ENCODE measurements around the gene TUBB4A. TPM values are rescaled to one million over a fixed set of nuclear protein-coding genes. Genes with fewer than 3 reads are reported as not detected.

The TUBB4A gene
- total RNA-seq, 1 experiment from 2014 or later: 18.5 TPM

GRCh38 chr19:6516018-6516658 is 14.0 kb upstream of the TUBB4A start:
- no peaks in the 10 kb centered on the region for H3K36me3 Mint-ChIP-seq
- H3K4me1 Mint-ChIP-seq: peaks cover 12% of the 10 kb centered on the region
- peak; percentile 88 for ATAC-seq
- peak overlapping the region; percentile 91 for H3K4me3 Mint-ChIP-seq
- no peaks in the 10 kb centered on the region for H3K9me3 Mint-ChIP-seq
- TF ChIP-seq JAZF1 (CRISPR knock-in tag; IDR thresholded peaks at IDR 0.05) (no peak), ZNF219 (CRISPR knock-in tag; IDR thresholded peaks at IDR 0.05; ENCODE audit: borderline replicate concordance) (no peak), SP1 (CRISPR knock-in tag; conservative IDR thresholded peaks at IDR 0.05) (peak; percentile 74)
- ChIA-PET CTCF (interaction anchor here (0.6 to 1.8 kb wide), 38 partner anchors 9 to 350 kb away, joined by 3 to 31 read pairs (median 4); partner anchors contain the start of genes CRB3, DENND1C, GPR108 and TNFSF9), POLR2A (interaction anchor here (0.6 to 1.6 kb wide), 4 partner anchors 14 to 844 kb away, joined by 3 to 4 read pairs (median 4); partner anchors contain the start of gene TNFSF9)
- peaks cover 20% of the 10 kb centered on the region for H3K27me3 Mint-ChIP-seq (ENCODE audit: low read depth)
- DNase-seq (ENCODE audit: low spot score): peak; percentile 99
- H3K27ac Mint-ChIP-seq: no peak overlapping the region

GRCh38 chr19:6514926-6515544 is 12.9 kb upstream of the TUBB4A start:
- no peaks in the 10 kb centered on the region for H3K9me3 Mint-ChIP-seq
- CTCF ChIA-PET: interaction anchor here (1.8 kb wide), 1 partner anchor 89 kb away, joined by 7 read pairs; no protein-coding TSS in a partner anchor
- H3K27ac Mint-ChIP-seq: 0 out of 2 replicates have a peak overlapping the region, but pooled peaks have one; percentile 36
- H3K4me3 Mint-ChIP-seq: peak overlapping the region; percentile 19; the same call in 1 of the 2 replicates
- no peak for DNase-seq (ENCODE audit: low spot score)
- POLR2A ChIA-PET: interaction anchor here (0.6 to 0.7 kb wide), 3 partner anchors 144 to 845 kb away, joined by 3 to 6 read pairs (median 3); no protein-coding TSS in a partner anchor
- peaks cover 12% of the 10 kb centered on the region for H3K4me1 Mint-ChIP-seq
- no peak for ATAC-seq
- H3K36me3 Mint-ChIP-seq: no peaks in the 10 kb centered on the region
- TF ChIP-seq SMAD4 (CRISPR knock-in tag; IDR thresholded peaks at IDR 0.05) (no peak), ATF6 (CRISPR knock-in tag; IDR thresholded peaks at IDR 0.05) (no peak), ZNF263 (CRISPR knock-in tag; IDR thresholded peaks at IDR 0.05; ENCODE audit: low read depth) (no peak), ZNF317 (CRISPR knock-in tag; IDR thresholded peaks at IDR 0.05; ENCODE audit: borderline replicate concordance, low read depth) (no peak), ZNF219 (CRISPR knock-in tag; IDR thresholded peaks at IDR 0.05; ENCODE audit: borderline replicate concordance) (no peak), ZNF532 (CRISPR knock-in tag; IDR thresholded peaks at IDR 0.05; ENCODE audit: borderline replicate concordance) (no peak), IRF1 (CRISPR knock-in tag; IDR thresholded peaks at IDR 0.05) (no peak), NR3C1 (CRISPR knock-in tag; conservative IDR thresholded peaks at IDR 0.05; ENCODE audit: low read depth) (no peak), RORB (CRISPR knock-in tag; IDR thresholded peaks at IDR 0.05) (no peak), USF1 (CRISPR knock-in tag; IDR thresholded peaks at IDR 0.05) (no peak), ZNF281 (CRISPR knock-in tag; IDR thresholded peaks at IDR 0.05) (no peak), SOX15 (CRISPR knock-in tag; IDR thresholded peaks at IDR 0.05) (no peak), KAT7 (CRISPR knock-in tag; IDR thresholded peaks at IDR 0.05; ENCODE audit: borderline replicate concordance) (no peak), ZSCAN18 (CRISPR knock-in tag; IDR thresholded peaks at IDR 0.05) (no peak), FOXK1 (CRISPR knock-in tag; IDR thresholded peaks at IDR 0.05) (no peak)
- H3K27me3 Mint-ChIP-seq (ENCODE audit: low read depth): peaks cover 18% of the 10 kb centered on the region
